Liver (tissue), 9 donors: Measurements from ENCODE around the gene MUTYH. TPM values are rescaled to one million over a fixed set of nuclear protein-coding genes. Genes with fewer than 3 reads are reported as not detected.

ENCODE experiments used
- DNase-seq: peaks from one replicate; pipeline ENCODE4 v3.0.0-alpha.2; 2017; ENCODE audit warnings: low spot score
- H3K27ac ChIP-seq, 2 donors: one replicate each; pipeline ENCODE4 v1.7.0; 2013; ENCODE audit warnings: inconsistent platforms in 2 of 2, low read length in 2 of 2, control low read depth in 1 of 2, low read depth in 1 of 2, mild to moderate bottlenecking in 1 of 2
- H3K27me3 ChIP-seq, 4 donors: one replicate each; pipeline versions ENCODE4 v1.6.1 to v1.7.0; 2013; ENCODE audit warnings: low read length in 3 of 4, inconsistent platforms in 1 of 4, mild to moderate bottlenecking in 1 of 4, moderate library complexity in 1 of 4; ENCODE audit not compliant: control insufficient read depth in 4 of 4, insufficient read depth in 4 of 4
- H3K36me3 ChIP-seq, 4 donors: one replicate each; pipeline versions ENCODE4 v1.6.1 to v1.7.0; 2013; ENCODE audit warnings: low read length in 3 of 4, mild to moderate bottlenecking in 3 of 4, low read depth in 1 of 4, moderate library complexity in 1 of 4; ENCODE audit not compliant: control insufficient read depth in 4 of 4, insufficient read depth in 3 of 4
- H3K4me1 ChIP-seq, 4 donors: one replicate each; pipeline versions ENCODE4 v1.6.1 to v1.7.0; 2013; ENCODE audit warnings: low read length in 3 of 4, mild to moderate bottlenecking in 3 of 4, moderate library complexity in 1 of 4; ENCODE audit not compliant: control insufficient read depth in 4 of 4, insufficient read depth in 4 of 4
- H3K4me3 ChIP-seq, 3 donors: one replicate each; pipeline versions ENCODE4 v1.6.1 to v1.7.0; 2013; ENCODE audit warnings: low read length in 3 of 3, control low read depth in 1 of 3, low read depth in 1 of 3, mild to moderate bottlenecking in 1 of 3
- H3K9ac ChIP-seq, 2 donors: one replicate each; pipeline ENCODE4 v1.7.0; 2013; ENCODE audit warnings: low read length in 2 of 2, mild to moderate bottlenecking in 2 of 2, moderate library complexity in 2 of 2, control low read depth in 1 of 2, low read depth in 1 of 2
- H3K9me3 ChIP-seq, 4 donors: one replicate each; pipeline versions ENCODE4 v1.6.1 to v1.7.0; 2013; ENCODE audit warnings: low read length in 3 of 4; ENCODE audit not compliant: control insufficient read depth in 4 of 4
- ATF3 ChIP-seq: IDR thresholded peaks from 2 replicates; pipeline ENCODE4 v1.6.1; 2016; ENCODE audit warnings: antibody characterized with exemption
- EGR1 ChIP-seq, 2 donors: IDR thresholded peaks; 2 replicates each; pipeline ENCODE4 v1.6.1; 2016 to 2018; ENCODE audit warnings: antibody characterized with exemption in 2 of 2, low read depth in 2 of 2
- FOXA1 ChIP-seq: IDR thresholded peaks from 2 replicates; pipeline ENCODE4 v1.6.1; 2016; ENCODE audit warnings: antibody characterized with exemption
- FOXA2 ChIP-seq: IDR thresholded peaks from 2 replicates; pipeline ENCODE4 v1.6.1; 2016; ENCODE audit warnings: antibody characterized with exemption
- HNF4A ChIP-seq, 2 donors: conservative IDR thresholded peaks; 2 replicates each; pipeline ENCODE4 v1.6.1; 2016; ENCODE audit warnings: antibody characterized with exemption in 2 of 2, mild to moderate bottlenecking in 2 of 2
- HNF4G ChIP-seq: IDR thresholded peaks from 2 replicates; pipeline ENCODE4 v1.6.1; 2016; ENCODE audit warnings: antibody characterized with exemption
- JUND ChIP-seq, 2 donors: IDR thresholded peaks; 2 replicates each; pipeline ENCODE4 v1.6.1; 2016; ENCODE audit warnings: antibody characterized with exemption in 2 of 2
- MAX ChIP-seq: IDR thresholded peaks from 2 replicates; pipeline ENCODE4 v1.6.1; 2016; ENCODE audit warnings: antibody characterized with exemption
- NR2F2 ChIP-seq: IDR thresholded peaks from 2 replicates; pipeline ENCODE4 v1.6.1; 2016; ENCODE audit warnings: antibody characterized with exemption
- RAD21 ChIP-seq, 2 donors: IDR thresholded peaks; 2 replicates each; pipeline ENCODE4 v1.6.1; 2016; ENCODE audit warnings: antibody characterized with exemption in 2 of 2, mild to moderate bottlenecking in 2 of 2
- RXRA ChIP-seq, 2 donors: IDR thresholded peaks; 2 replicates each; pipeline ENCODE4 v1.6.1; 2017 to 2018; ENCODE audit warnings: antibody characterized with exemption in 2 of 2, mild to moderate bottlenecking in 1 of 2
- SP1 ChIP-seq: IDR thresholded peaks from 2 replicates; pipeline ENCODE4 v1.6.1; 2018; ENCODE audit warnings: antibody characterized with exemption, mild to moderate bottlenecking
- TAF1 ChIP-seq: conservative IDR thresholded peaks from 2 replicates; pipeline ENCODE4 v1.6.1; 2016; ENCODE audit warnings: antibody characterized with exemption, mild to moderate bottlenecking
- YY1 ChIP-seq: IDR thresholded peaks from 2 replicates; pipeline ENCODE4 v1.6.1; 2016; ENCODE audit warnings: antibody characterized with exemption, mild to moderate bottlenecking
- whole genome bisulfite sequencing: extraction: QIAGEN DNeasy Blood & Tissue Kit; methylation state at CpG from one replicate; pipeline ENCODE4 v1.1.7; 2013; 5-methylcytosine and 5-hydroxymethylcytosine counted together
- polyA plus RNA-seq, 2 donors: library from polyadenylated mRNA; stranded (reverse) in 1 of 2; unstranded in 1 of 2; fragments of 200-250 nt in 1 of 2; fragments of >200 nt in 1 of 2; fragmentation: Nextera tagmentation in 1 of 2; extraction: Ambion mirVana in 1 of 2; gene quantifications; one replicate each; pipeline versions ENCODE4 v1.2.1 to v1.2.3, GENCODE V29; 2013 to 2015
- total RNA-seq, 2 donors: library from RNA; depleted of rRNA; stranded (reverse); fragments of >200 nt; gene quantifications; one replicate each; pipeline ENCODE4 v1.2.3, GENCODE V29; 2014
- TF ChIP-seq, protein P1 (sequence below): IDR thresholded peaks from 2 replicates; pipeline ENCODE4 v1.6.1; 2016; ENCODE audit warnings: antibody characterized with exemption
- TF ChIP-seq, protein P2 (sequence below): fragments of 150-350 bp; IDR thresholded peaks from 2 replicates; pipeline ENCODE4 v1.5.1; 2017; ENCODE audit warnings: improper control_type of control experiment, low read depth, low read length; ENCODE audit not compliant: missing input control
- TF ChIP-seq, protein P3 (sequence below): IDR thresholded peaks from 2 replicates; pipeline ENCODE4 v1.6.1; 2016; ENCODE audit warnings: antibody characterized with exemption, mild to moderate bottlenecking
- donor health status: healthy.
- donor health status: healthy.
- donor health status: healthy.
- donor health status: healthy.
- donor health status: healthy.

The MUTYH gene
- total and polyA plus RNA-seq, 4 donors, result 5.2 to 10.0 (median 8.2) TPM

- TF ChIP-seq, protein P1, sequence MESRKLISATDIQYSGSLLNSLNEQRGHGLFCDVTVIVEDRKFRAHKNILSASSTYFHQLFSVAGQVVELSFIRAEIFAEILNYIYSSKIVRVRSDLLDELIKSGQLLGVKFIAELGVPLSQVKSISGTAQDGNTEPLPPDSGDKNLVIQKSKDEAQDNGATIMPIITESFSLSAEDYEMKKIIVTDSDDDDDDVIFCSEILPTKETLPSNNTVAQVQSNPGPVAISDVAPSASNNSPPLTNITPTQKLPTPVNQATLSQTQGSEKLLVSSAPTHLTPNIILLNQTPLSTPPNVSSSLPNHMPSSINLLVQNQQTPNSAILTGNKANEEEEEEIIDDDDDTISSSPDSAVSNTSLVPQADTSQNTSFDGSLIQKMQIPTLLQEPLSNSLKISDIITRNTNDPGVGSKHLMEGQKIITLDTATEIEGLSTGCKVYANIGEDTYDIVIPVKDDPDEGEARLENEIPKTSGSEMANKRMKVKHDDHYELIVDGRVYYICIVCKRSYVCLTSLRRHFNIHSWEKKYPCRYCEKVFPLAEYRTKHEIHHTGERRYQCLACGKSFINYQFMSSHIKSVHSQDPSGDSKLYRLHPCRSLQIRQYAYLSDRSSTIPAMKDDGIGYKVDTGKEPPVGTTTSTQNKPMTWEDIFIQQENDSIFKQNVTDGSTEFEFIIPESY, result no peak
- no peak for TF ChIP-seq RXRA (IDR thresholded peaks at IDR 0.05)
- no peak for TF ChIP-seq MAX
- TF ChIP-seq ATF3, result no peak
- no peak for TF ChIP-seq HNF4A (conservative IDR thresholded peaks at IDR 0.05)
- TF ChIP-seq YY1, result no peak
Observed at GRCh38 chr1:45356186-45356585, 15.9 kb upstream of the MUTYH start (continued).

DNA sequence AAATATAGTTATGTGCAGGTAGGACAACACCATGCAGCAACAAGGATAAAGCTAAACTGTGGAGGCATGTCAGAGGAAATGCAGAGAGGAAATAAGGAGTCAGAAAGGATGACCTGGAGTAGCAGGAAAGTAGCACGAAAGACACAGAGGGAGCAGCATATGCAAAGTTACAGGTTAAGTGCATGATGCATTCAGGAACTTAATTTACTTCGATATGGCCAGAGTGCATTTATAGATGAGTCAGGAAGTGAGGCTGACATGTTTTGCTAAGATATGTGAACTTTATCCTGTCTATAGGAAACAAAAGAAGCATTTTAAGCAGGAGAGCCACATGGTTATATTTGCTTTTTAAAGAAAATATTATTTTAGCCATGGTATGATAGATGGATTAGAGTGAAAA lies 15.4 kb upstream of the MUTYH start:
- no peak for TF ChIP-seq RXRA (IDR thresholded peaks at IDR 0.05)
- TF ChIP-seq, protein P2, sequence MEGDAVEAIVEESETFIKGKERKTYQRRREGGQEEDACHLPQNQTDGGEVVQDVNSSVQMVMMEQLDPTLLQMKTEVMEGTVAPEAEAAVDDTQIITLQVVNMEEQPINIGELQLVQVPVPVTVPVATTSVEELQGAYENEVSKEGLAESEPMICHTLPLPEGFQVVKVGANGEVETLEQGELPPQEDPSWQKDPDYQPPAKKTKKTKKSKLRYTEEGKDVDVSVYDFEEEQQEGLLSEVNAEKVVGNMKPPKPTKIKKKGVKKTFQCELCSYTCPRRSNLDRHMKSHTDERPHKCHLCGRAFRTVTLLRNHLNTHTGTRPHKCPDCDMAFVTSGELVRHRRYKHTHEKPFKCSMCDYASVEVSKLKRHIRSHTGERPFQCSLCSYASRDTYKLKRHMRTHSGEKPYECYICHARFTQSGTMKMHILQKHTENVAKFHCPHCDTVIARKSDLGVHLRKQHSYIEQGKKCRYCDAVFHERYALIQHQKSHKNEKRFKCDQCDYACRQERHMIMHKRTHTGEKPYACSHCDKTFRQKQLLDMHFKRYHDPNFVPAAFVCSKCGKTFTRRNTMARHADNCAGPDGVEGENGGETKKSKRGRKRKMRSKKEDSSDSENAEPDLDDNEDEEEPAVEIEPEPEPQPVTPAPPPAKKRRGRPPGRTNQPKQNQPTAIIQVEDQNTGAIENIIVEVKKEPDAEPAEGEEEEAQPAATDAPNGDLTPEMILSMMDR, result no peak
- TF ChIP-seq ATF3, result no peak
- TF ChIP-seq EGR1 (IDR thresholded peaks at IDR 0.05; ENCODE audit: low read depth in 2 of 2), result no peak
- no peak for TF ChIP-seq RAD21 (IDR thresholded peaks at IDR 0.05)
- no peak for TF ChIP-seq FOXA2
- no peak for TF ChIP-seq YY1
- TF ChIP-seq TAF1, result no peak
- no peak for TF ChIP-seq NR2F2
- TF ChIP-seq FOXA1, result no peak
- no peak for TF ChIP-seq SP1
- TF ChIP-seq HNF4A (conservative IDR thresholded peaks at IDR 0.05), result no peak
- 63% methylated on average over 2 of the region's 2 CpGs for WGBS

DNA sequence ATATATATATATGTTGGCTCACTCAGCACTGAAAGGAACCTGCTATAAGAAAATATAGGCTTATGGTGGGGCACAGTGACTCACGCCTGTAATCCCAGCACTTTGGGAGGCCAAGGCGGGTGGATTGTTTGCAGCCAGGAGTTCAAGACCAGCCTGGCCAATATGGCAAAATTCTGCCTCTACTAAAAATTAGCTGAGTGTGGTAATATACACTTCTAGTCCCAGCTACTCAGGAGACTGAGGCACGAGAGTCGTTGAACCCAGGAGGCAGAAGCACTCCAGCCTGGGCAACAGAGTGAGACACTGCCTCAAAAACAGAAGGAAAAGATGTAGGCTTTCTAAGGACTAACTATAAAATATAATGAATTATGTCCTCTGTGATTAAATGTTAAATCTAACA lies 14.6 kb upstream of the MUTYH start:
- Histone ChIP-seq H3K9me3 (no peaks in the 10 kb centered on the region), H3K27me3 (no peaks in the 10 kb centered on the region), H3K27ac (no peak overlapping the region), H3K4me3 (no peak overlapping the region), H3K9ac (no peak overlapping the region), H3K4me1 (peaks cover 0 to 3% (median under 1%) of the 10 kb centered on the region in 4 donors), H3K36me3 (peaks cover 0 to 2% (median 0%) of the 10 kb centered on the region in 4 donors)
- no peak for DNase-seq
- WGBS, result 98% methylated on average over 4 of the region's 4 CpGs
- TF ChIP-seq TAF1 (no peak), EGR1 (IDR thresholded peaks at IDR 0.05; ENCODE audit: low read depth in 2 of 2) (no peak), FOXA1 (no peak), HNF4G (no peak), MAX (no peak), SP1 (no peak), YY1 (no peak), HNF4A (conservative IDR thresholded peaks at IDR 0.05) (no peak), RAD21 (IDR thresholded peaks at IDR 0.05) (no peak), NR2F2 (no peak), FOXA2 (no peak), ATF3 (no peak), JUND (IDR thresholded peaks at IDR 0.05) (no peak)
- TF ChIP-seq, protein P3, sequence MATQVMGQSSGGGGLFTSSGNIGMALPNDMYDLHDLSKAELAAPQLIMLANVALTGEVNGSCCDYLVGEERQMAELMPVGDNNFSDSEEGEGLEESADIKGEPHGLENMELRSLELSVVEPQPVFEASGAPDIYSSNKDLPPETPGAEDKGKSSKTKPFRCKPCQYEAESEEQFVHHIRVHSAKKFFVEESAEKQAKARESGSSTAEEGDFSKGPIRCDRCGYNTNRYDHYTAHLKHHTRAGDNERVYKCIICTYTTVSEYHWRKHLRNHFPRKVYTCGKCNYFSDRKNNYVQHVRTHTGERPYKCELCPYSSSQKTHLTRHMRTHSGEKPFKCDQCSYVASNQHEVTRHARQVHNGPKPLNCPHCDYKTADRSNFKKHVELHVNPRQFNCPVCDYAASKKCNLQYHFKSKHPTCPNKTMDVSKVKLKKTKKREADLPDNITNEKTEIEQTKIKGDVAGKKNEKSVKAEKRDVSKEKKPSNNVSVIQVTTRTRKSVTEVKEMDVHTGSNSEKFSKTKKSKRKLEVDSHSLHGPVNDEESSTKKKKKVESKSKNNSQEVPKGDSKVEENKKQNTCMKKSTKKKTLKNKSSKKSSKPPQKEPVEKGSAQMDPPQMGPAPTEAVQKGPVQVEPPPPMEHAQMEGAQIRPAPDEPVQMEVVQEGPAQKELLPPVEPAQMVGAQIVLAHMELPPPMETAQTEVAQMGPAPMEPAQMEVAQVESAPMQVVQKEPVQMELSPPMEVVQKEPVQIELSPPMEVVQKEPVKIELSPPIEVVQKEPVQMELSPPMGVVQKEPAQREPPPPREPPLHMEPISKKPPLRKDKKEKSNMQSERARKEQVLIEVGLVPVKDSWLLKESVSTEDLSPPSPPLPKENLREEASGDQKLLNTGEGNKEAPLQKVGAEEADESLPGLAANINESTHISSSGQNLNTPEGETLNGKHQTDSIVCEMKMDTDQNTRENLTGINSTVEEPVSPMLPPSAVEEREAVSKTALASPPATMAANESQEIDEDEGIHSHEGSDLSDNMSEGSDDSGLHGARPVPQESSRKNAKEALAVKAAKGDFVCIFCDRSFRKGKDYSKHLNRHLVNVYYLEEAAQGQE, result no peak
- TF ChIP-seq, protein P2, result no peak

More for the DNA sequence above, 15.4 kb upstream of the MUTYH start:
- Histone ChIP-seq H3K27me3 (no peaks in the 10 kb centered on the region), H3K9me3 (no peaks in the 10 kb centered on the region), H3K4me3 (no peak overlapping the region), H3K4me1 (peaks cover 5 to 9% (median 7%) of the 10 kb centered on the region in 4 donors), H3K36me3 (peaks cover 0 to 2% (median 0%) of the 10 kb centered on the region in 4 donors), H3K9ac (no peak overlapping the region), H3K27ac (no peak overlapping the region)
- DNase-seq, result no peak
